ENCODE results near the gene TRAPPC10. TPM values are rescaled to one million over a fixed set of nuclear protein-coding genes. Genes with fewer than 3 reads are reported as not detected.

Gene TRAPPC10
- total RNA-seq, 1 experiment from 2014 or later, result 31.5 TPM

GRCh38 chr21:44070391-44070790 lies 58.3 kb downstream of the TRAPPC10 start:
- RAD21 ChIA-PET (ENCODE audit: low non-redundant PET in 1 of 2, low total read pairs in 2 of 2, uncharacterized antibody in 2 of 2, unreplicated experiment in 2 of 2), result no interaction called here
- H3K9me2 ChIP-seq (ENCODE audit: insufficient read depth), result no peaks in the 10 kb centered on the region
- H3K4me3 ChIP-seq (replicated peaks in 1 of 2; ENCODE audit: low read depth in 1 of 2, low read length in 2 of 2), result no peak overlapping the region
- CTCF ChIA-PET, result no interaction called here
- peaks cover 5 to 13% of the 10 kb centered on the region in 2 experiments; a peak in 2 of 4 replicates for H3K36me3 ChIP-seq (ENCODE audit: control insufficient read depth in 1 of 2, insufficient read depth in 2 of 2, low read length in 2 of 2)
- H3K27ac ChIP-seq (ENCODE audit: low read depth, low read length), result no peak overlapping the region
- POLR2A ChIA-PET, result no interaction called here
- H2AFZ ChIP-seq (ENCODE audit: low read depth, low read length, poor library complexity, severe bottlenecking), result no peak overlapping the region
- H3K79me2 ChIP-seq (ENCODE audit: insufficient read depth, low read length), result peaks cover 37% of the 10 kb centered on the region
- intact Hi-C loops (cut with micrococcal nuclease), result no loop called here
- no peaks in the 10 kb centered on the region for H3K27me3 ChIP-seq (ENCODE audit: insufficient read depth, low read length)
- H3K4me2 ChIP-seq (ENCODE audit: low read length), result no peak overlapping the region
- no TSS peak for BruUV-seq (replicated peaks)
- no peak for ATAC-seq
- TF ChIP-seq REST (IDR thresholded peaks at IDR 0.05; ENCODE audit: low read depth) (no peak), ZFX (IDR thresholded peaks at IDR 0.05) (no peak), FOSL1 (IDR thresholded peaks at IDR 0.05; ENCODE audit: low read depth) (no peak), CTCF (IDR thresholded peaks at IDR 0.05 in 2 of 3, conservative IDR thresholded peaks at IDR 0.05 in 1 of 3; ENCODE audit: borderline replicate concordance in 1 of 3, insufficient read depth in 1 of 3, low read depth in 2 of 3, low read length in 2 of 3) (no peak), SP1 (IDR thresholded peaks at IDR 0.05; ENCODE audit: low read depth) (no peak), CEBPB (IDR thresholded peaks at IDR 0.05; ENCODE audit: low read depth) (no peak), POLR2AphosphoS5 (IDR thresholded peaks at IDR 0.05; ENCODE audit: low read depth, low read length) (no peak), CBX3 (IDR thresholded peaks at IDR 0.05; ENCODE audit: low read depth) (no peak), YY1 (IDR thresholded peaks at IDR 0.05; ENCODE audit: extremely low read depth, insufficient replicate concordance, low read depth, low read length) (no peak)
- no peak overlapping the region for H3K9ac ChIP-seq (ENCODE audit: low read length)
- H3K4me1 ChIP-seq (ENCODE audit: control insufficient read depth in 1 of 2, insufficient read depth in 2 of 2, low read length in 2 of 2), result no peaks in the 10 kb centered on the region
- H4K20me1 ChIP-seq (ENCODE audit: insufficient read depth), result 0 out of 2 replicates have a peak, but pooled peaks cover 3% of the 10 kb centered on the region
- H3K9me3 ChIP-seq (ENCODE audit: control insufficient read depth in 1 of 2, insufficient read depth in 1 of 2, low read depth in 1 of 2, low read length in 2 of 2), result no peaks in the 10 kb centered on the region
- DNase-seq (ENCODE audit: low read depth, low spot score), result no peak
